Measurements from ENCODE around the gene PRKACA. TPM values are rescaled to one million over a fixed set of nuclear protein-coding genes. Genes with fewer than 3 reads are reported as not detected.

PRKACA gene
- total RNA-seq, 4 donors from 2014 or later = 16.7 to 74.8 (median 39.5) TPM

GRCh38 chr19:14127176-14127575, 9.6 kb upstream of the PRKACA start:
- Histone ChIP-seq H3K9me3 (no peaks in the 10 kb centered on the region), H3K27me3 (no peaks in the 10 kb centered on the region), H3K36me3 (no peaks in the 10 kb centered on the region), H3K4me1 (no peaks in the 10 kb centered on the region), H3K27ac (no peak overlapping the region), H3K4me3 (no peak overlapping the region)
- intact Hi-C loops (cut with DNase I; ENCODE audit: low total_unique reads) = no loop called here
- in situ Hi-C loops (cut with MboI; ENCODE audit: low pct_ligation_motif_present in 1 of 4, low pct_unique_long_range_greater_than_20kb in 1 of 4, low sequenced_read_pairs in 3 of 4) = no loop called here
- TF ChIP-seq EP300 (IDR thresholded peaks at IDR 0.05; ENCODE audit: low read depth) (no peak), CTCF (IDR thresholded peaks at IDR 0.05) (no peak), POLR2A (IDR thresholded peaks at IDR 0.05) (no peak), POLR2AphosphoS5 (IDR thresholded peaks at IDR 0.05) (no peak)
- no peak for DNase-seq
- 95% methylated on average over 8 of the region's 8 CpGs; no CpG with 5 or more reads in 1 of the 2 donors for WGBS, 2 donors (ENCODE audit: low coverage in 1 of 2)

DNA sequence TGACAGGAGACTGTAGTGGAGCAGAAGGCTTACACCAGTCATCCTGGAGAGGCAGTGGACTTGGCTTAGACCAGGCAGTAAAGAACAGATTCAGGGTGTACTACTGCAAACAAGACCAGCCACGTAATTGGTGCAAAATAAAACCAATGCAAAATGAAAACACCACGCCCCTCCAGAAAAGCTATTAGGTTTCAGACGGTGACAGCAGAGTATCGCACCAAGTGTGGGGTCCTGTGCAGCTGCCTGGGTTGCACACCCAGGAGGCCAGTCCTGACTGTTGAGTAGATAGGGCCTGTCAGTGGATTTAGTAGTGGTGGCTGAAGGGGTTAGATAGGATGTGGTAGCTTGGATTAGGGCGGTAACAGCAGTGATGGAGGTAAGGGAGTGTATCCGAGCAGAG, 5.4 kb upstream of the PRKACA start:
- TF ChIP-seq POLR2A (IDR thresholded peaks at IDR 0.05) (no peak), CTCF (IDR thresholded peaks at IDR 0.05) (no peak), POLR2AphosphoS5 (IDR thresholded peaks at IDR 0.05) (no peak), EP300 (IDR thresholded peaks at IDR 0.05; ENCODE audit: low read depth) (no peak)
- peaks cover 0 to 19% (median 16%) of the 10 kb centered on the region in 4 donors for H3K4me1 ChIP-seq
- H3K27me3 ChIP-seq = no peaks in the 10 kb centered on the region
- H3K9me3 ChIP-seq = no peaks in the 10 kb centered on the region
- no peak overlapping the region for H3K27ac ChIP-seq
- H3K36me3 ChIP-seq = no peaks in the 10 kb centered on the region
- in situ Hi-C loops (cut with MboI; ENCODE audit: low pct_ligation_motif_present in 1 of 4, low pct_unique_long_range_greater_than_20kb in 1 of 4, low sequenced_read_pairs in 3 of 4) = no loop called here
- no peak overlapping the region for H3K4me3 ChIP-seq
- no peak for DNase-seq
- 95 to 100% methylated on average over 1 to 6 of the region's 6 CpGs for WGBS, 2 donors (ENCODE audit: low coverage in 1 of 2)
- intact Hi-C loops (cut with DNase I; ENCODE audit: low total_unique reads) = no loop called here

GRCh38 chr19:14120497-14120780, 2.9 kb upstream of the PRKACA start:
- Histone ChIP-seq H3K36me3 (no peaks in the 10 kb centered on the region), H3K9me3 (no peaks in the 10 kb centered on the region), H3K27ac (peak overlapping the region in 2 of 4 donors; percentile 94 to 100), H3K4me3 (no peak overlapping the region), H3K4me1 (peaks cover 8 to 36% (median 31%) of the 10 kb centered on the region in 4 donors), H3K27me3 (no peaks in the 10 kb centered on the region)
- WGBS, 2 donors (ENCODE audit: low coverage in 1 of 2) = 96% methylated on average over 7 of the region's 7 CpGs; no CpG with 5 or more reads in 1 of the 2 donors
- TF ChIP-seq POLR2AphosphoS5 (IDR thresholded peaks at IDR 0.05) (no peak), CTCF (IDR thresholded peaks at IDR 0.05) (no peak), POLR2A (IDR thresholded peaks at IDR 0.05) (no peak), EP300 (IDR thresholded peaks at IDR 0.05; ENCODE audit: low read depth) (no peak)
- in situ Hi-C loops (cut with MboI; ENCODE audit: low pct_ligation_motif_present in 1 of 4, low pct_unique_long_range_greater_than_20kb in 1 of 4, low sequenced_read_pairs in 3 of 4) (no loop called here), intact Hi-C loops (cut with DNase I; ENCODE audit: low total_unique reads) (no loop called here)
- no peak for DNase-seq

DNA sequence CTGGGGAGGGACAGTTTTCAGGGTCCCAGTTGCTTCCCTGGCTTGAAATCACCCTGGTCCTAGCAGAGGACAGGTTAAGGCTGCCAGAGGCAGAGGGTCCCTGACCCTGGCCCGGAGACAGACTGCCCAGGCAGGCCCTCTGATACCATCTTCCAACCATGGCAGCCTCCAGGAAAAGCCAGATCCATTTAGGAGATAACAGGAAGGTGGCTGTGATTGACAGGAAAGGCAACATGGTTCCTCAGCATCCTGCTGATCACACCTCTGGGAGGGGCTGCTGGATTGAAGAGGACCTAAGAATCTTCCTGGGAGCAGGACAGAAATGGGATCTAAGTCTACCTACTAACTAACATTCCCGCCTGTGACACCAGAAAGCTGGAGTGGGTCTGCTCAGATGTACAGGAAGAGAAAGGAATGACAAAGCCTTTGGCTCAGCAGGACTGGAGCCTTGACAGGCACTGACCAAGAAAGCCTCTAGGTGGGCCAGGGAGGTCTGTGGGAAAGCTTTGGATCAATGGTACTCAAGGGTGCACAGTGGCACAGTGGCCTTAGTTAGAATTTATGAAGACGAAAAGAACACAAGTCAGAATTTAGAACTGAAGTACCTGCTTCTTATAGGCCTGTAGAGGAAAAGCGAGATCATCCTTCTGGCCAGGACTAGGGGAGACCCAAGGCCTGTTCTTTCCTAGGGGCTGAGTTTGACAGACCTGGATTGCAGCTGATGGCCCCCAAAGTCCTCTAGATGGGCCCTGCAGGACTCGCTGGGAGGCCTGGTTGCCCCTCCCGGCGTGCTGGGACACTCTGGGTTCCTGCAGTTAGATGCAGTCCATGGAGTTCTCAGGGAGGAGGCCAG, 2.3 kb upstream of the PRKACA start:
- 90 to 100% methylated on average over 1 to 5 of the region's 7 CpGs for WGBS, 2 donors (ENCODE audit: low coverage in 1 of 2)
- Histone ChIP-seq H3K4me1 (peaks cover 8 to 41% (median 31%) of the 10 kb centered on the region in 4 donors), H3K27ac (peak overlapping the region; percentile 94 to 100 (median 100)), H3K9me3 (no peaks in the 10 kb centered on the region), H3K4me3 (no peak overlapping the region), H3K36me3 (no peaks in the 10 kb centered on the region), H3K27me3 (no peaks in the 10 kb centered on the region)
- TF ChIP-seq CTCF (IDR thresholded peaks at IDR 0.05) (no peak), EP300 (IDR thresholded peaks at IDR 0.05; ENCODE audit: low read depth) (no peak), POLR2AphosphoS5 (IDR thresholded peaks at IDR 0.05) (no peak), POLR2A (IDR thresholded peaks at IDR 0.05) (no peak)
- in situ Hi-C loops (cut with MboI; ENCODE audit: low pct_ligation_motif_present in 1 of 4, low pct_unique_long_range_greater_than_20kb in 1 of 4, low sequenced_read_pairs in 3 of 4) (no loop called here), intact Hi-C loops (cut with DNase I; ENCODE audit: low total_unique reads) (no loop called here)
- no peak for DNase-seq
